GM19239 (cell line): ENCODE results near the gene NTRK3.

Source experiments
- DNase-seq: peaks from one replicate; pipeline ENCODE4 v3.0.0; 2011; ENCODE audit warnings: low spot score; ENCODE audit not compliant: insufficient read length
- FAIRE-seq: peaks from 2 replicates; lab custom pipeline; 2011; peaks lifted over from hg19 to GRCh38; lab: Jason Lieb, UNC

The NTRK3 gene

GRCh38 chr15:88262064-88262463 lies 5.5 kb upstream of the NTRK3 start:
- FAIRE-seq (no peak), DNase-seq (no peak)

- DNase-seq (no peak), FAIRE-seq (no peak)
These were observed 1.6 kb upstream of the NTRK3 start for GRCh38 chr15:88258093-88258641.

GRCh38 chr15:88257311-88258092 lies 963 bp upstream of the NTRK3 start:
- no peak for DNase-seq
- no peak for FAIRE-seq

- no peak for FAIRE-seq
- DNase-seq, result no peak
These were observed 858 bp downstream of the NTRK3 start for GRCh38 chr15:88255484-88256278.

- no peak for DNase-seq
- FAIRE-seq, result no peak
These were observed 1.5 kb downstream of the NTRK3 start for GRCh38 chr15:88255087-88255483.

GRCh38 chr15:88252441-88252840 lies 4.1 kb downstream of the NTRK3 start:
- no peak for FAIRE-seq
- no peak for DNase-seq

- DNase-seq (no peak), FAIRE-seq (no peak)
These were observed 5.7 kb downstream of the NTRK3 start for GRCh38 chr15:88250826-88251225.

GRCh38 chr15:88249220-88249619 lies 7.3 kb downstream of the NTRK3 start:
- no peak for DNase-seq
- FAIRE-seq, result no peak

GRCh38 chr15:88247914-88248313 lies 8.6 kb downstream of the NTRK3 start:
- FAIRE-seq, result no peak
- DNase-seq, result no peak

- DNase-seq (peak; percentile 67), FAIRE-seq (peak; percentile 97)
These were observed 9.7 kb downstream of the NTRK3 start for GRCh38 chr15:88246666-88247446.

- DNase-seq (no peak), FAIRE-seq (no peak)
These were observed 10.5 kb downstream of the NTRK3 start for GRCh38 chr15:88246081-88246480.

- DNase-seq (no peak), FAIRE-seq (peak; percentile 33)
These were observed 12.4 kb downstream of the NTRK3 start for GRCh38 chr15:88243895-88244787.

- DNase-seq (no peak), FAIRE-seq (no peak)
These were observed 13.7 kb downstream of the NTRK3 start for GRCh38 chr15:88242586-88243555.

GRCh38 chr15:88241461-88241860 lies 15.1 kb downstream of the NTRK3 start:
- FAIRE-seq (no peak), DNase-seq (no peak)

GRCh38 chr15:88241060-88241459 lies 15.5 kb downstream of the NTRK3 start:
- DNase-seq (no peak), FAIRE-seq (no peak)

GRCh38 chr15:88239594-88239993 lies 16.9 kb downstream of the NTRK3 start:
- FAIRE-seq (no peak), DNase-seq (no peak)

- no peak for DNase-seq
- FAIRE-seq, result no peak
These were observed 17.7 kb downstream of the NTRK3 start for GRCh38 chr15:88238618-88239430.

GRCh38 chr15:88234711-88235110 lies 21.8 kb downstream of the NTRK3 start:
- DNase-seq (no peak), FAIRE-seq (no peak)
